Spleen (tissue), 11 donors: ENCODE measurements around the gene TRIM29. TPM values are rescaled to one million over a fixed set of nuclear protein-coding genes. Genes with fewer than 3 reads are reported as not detected.

Source experiments
- DNase-seq: peaks from one replicate; pipeline ENCODE4 v3.0.0-alpha.2; 2020
- H3K27ac ChIP-seq, 8 donors: fragments of 200-600 bp; sonication (generic) in 7 of 8; 1 replicate in 4 of 8; 2 replicates in 4 of 8; pipeline versions ENCODE4 v1.5.0 to v1.8.0; 2016 to 2021; ENCODE audit warnings: inconsistent platforms in 4 of 8, mild to moderate bottlenecking in 4 of 8, moderate library complexity in 1 of 8
- H3K27me3 ChIP-seq, 7 donors: fragments of 200-600 bp; sonication (generic) in 6 of 7; replicated peaks in 1 of 7; 1 replicate in 4 of 7; 2 replicates in 3 of 7; pipeline versions ENCODE4 v1.5.0 to v1.8.0; 2016 to 2021; ENCODE audit warnings: inconsistent platforms in 3 of 7, mild to moderate bottlenecking in 1 of 7
- H3K36me3 ChIP-seq, 6 donors: fragments of 200-600 bp; sonication (generic) in 5 of 6; 1 replicate in 4 of 6; 2 replicates in 2 of 6; pipeline versions ENCODE4 v1.5.0 to v1.8.0; 2016 to 2021; ENCODE audit warnings: inconsistent platforms in 2 of 6
- H3K4me1 ChIP-seq, 6 donors: fragments of 200-600 bp; sonication (generic) in 5 of 6; 1 replicate in 3 of 6; 2 replicates in 3 of 6; pipeline versions ENCODE4 v1.5.0 to v1.8.0; 2016 to 2021; ENCODE audit warnings: inconsistent platforms in 3 of 6
- H3K4me3 ChIP-seq, 8 donors: fragments of 200-600 bp; sonication (generic) in 7 of 8; 1 replicate in 4 of 8; 2 replicates in 4 of 8; pipeline versions ENCODE4 v1.5.0 to v1.8.0; 2016 to 2021; ENCODE audit warnings: inconsistent platforms in 4 of 8, mild to moderate bottlenecking in 4 of 8, moderate library complexity in 2 of 8
- H3K9me3 ChIP-seq, 8 donors: fragments of 200-600 bp; sonication (generic) in 7 of 8; 1 replicate in 4 of 8; 2 replicates in 4 of 8; pipeline versions ENCODE4 v1.5.0 to v1.8.0; 2016 to 2021; ENCODE audit warnings: inconsistent platforms in 4 of 8
- POLR2A ChIP-seq, 3 donors: fragments of 450-650 bp; IDR thresholded peaks; one replicate each; pipeline ENCODE4 v1.5.1; 2017; ENCODE audit warnings: antibody characterized with exemption in 3 of 3, mild to moderate bottlenecking in 1 of 3
- POLR2AphosphoS5 ChIP-seq, 3 donors: sonication (generic); formaldehyde crosslinking; IDR thresholded peaks; one replicate each; pipeline ENCODE4 v1.5.1; 2017; ENCODE audit warnings: antibody characterized with exemption in 3 of 3
- WGBS, 5 donors: extraction: QIAGEN DNeasy Blood & Tissue Kit in 3 of 5; methylation state at CpG; one replicate each; pipeline versions ENCODE4 v1.1.5 to v1.1.7; 2013 to 2018; 5-methylcytosine and 5-hydroxymethylcytosine counted together
- intact Hi-C: fragments of 100-400 bp; cut with DNase I; formaldehyde crosslinking; loops from one replicate; pipeline ENCODE4 v1.15.0; 2023; ENCODE audit warnings: low total_unique reads
- polyA plus RNA-seq, 3 donors: library from polyadenylated mRNA; stranded (reverse); fragments of 200-250 nt; gene quantifications; one replicate each; pipeline ENCODE4 v1.2.1, GENCODE V29; 2013
- total RNA-seq, 7 donors: library from RNA; depleted of rRNA in 3 of 7; stranded (reverse); fragments of >200 nt in 3 of 7; fragmentation: NEBNext Ultra II Directional in 4 of 7; extraction: Animal tissue kit (Norgen Biotek cat#: 25700) in 4 of 7; gene quantifications; one replicate each; pipeline versions ENCODE4 v1.1.0 to v1.2.1, GENCODE V29; 2016 to 2021
- TF ChIP-seq, protein P1 (sequence below), 11 experiments: fragments of 200-600 bp in 7 of 11; fragments of 450-650 bp in 4 of 11; sonication (generic) in 4 of 11; IDR thresholded peaks in 8 of 11; conservative IDR thresholded peaks in 3 of 11; 1 replicate in 7 of 11; 2 replicates in 4 of 11; pipeline versions ENCODE4 v1.4.0 to v1.8.0; 2016 to 2021; ENCODE audit warnings: antibody characterized with exemption in 11 of 11, inconsistent platforms in 4 of 11, mild to moderate bottlenecking in 1 of 11
- donor health status: healthy with polysubstance abuse.
- donor health status: DM: no; HTN: no; CAD: no; lungs with moderate emphysema.
- donor health status: DM: no; HTN: no; CAD: no.
- donor health status: Bipolar disorder and iron deficiency.
- donor health status: healthy.
- donor health status: DM: no; HTN: no; CAD: no.
- donor health status: DM: yes; HTN: yes; CAD: no.

Gene TRIM29
- total and polyA plus RNA-seq, 10 donors, result 0.03 to 2.0 (median 0.72) TPM; not detected in 4

- WGBS, 5 donors, result 0 to 3% (median 1%) methylated on average over 5 to 6 of the region's 6 CpGs
- Histone ChIP-seq H3K36me3 (no peaks in the 10 kb centered on the region), H3K4me3 (no peak overlapping the region), H3K27me3 (peaks cover 0 to 61% (median 0%) of the 10 kb centered on the region in 7 donors), H3K27ac (no peak overlapping the region), H3K4me1 (no peaks in the 10 kb centered on the region), H3K9me3 (no peaks in the 10 kb centered on the region)
- intact Hi-C loops, result loop anchor here (5.0 to 10.0 kb wide), 2 partner anchors 441 to 623 kb away; no protein-coding TSS in a partner anchor
- TF ChIP-seq, protein P1, sequence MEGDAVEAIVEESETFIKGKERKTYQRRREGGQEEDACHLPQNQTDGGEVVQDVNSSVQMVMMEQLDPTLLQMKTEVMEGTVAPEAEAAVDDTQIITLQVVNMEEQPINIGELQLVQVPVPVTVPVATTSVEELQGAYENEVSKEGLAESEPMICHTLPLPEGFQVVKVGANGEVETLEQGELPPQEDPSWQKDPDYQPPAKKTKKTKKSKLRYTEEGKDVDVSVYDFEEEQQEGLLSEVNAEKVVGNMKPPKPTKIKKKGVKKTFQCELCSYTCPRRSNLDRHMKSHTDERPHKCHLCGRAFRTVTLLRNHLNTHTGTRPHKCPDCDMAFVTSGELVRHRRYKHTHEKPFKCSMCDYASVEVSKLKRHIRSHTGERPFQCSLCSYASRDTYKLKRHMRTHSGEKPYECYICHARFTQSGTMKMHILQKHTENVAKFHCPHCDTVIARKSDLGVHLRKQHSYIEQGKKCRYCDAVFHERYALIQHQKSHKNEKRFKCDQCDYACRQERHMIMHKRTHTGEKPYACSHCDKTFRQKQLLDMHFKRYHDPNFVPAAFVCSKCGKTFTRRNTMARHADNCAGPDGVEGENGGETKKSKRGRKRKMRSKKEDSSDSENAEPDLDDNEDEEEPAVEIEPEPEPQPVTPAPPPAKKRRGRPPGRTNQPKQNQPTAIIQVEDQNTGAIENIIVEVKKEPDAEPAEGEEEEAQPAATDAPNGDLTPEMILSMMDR (IDR thresholded peaks at IDR 0.05 in 8 of 11, conservative IDR thresholded peaks at IDR 0.05 in 3 of 11), result peak; percentile 79 to 98 (median 95)
- TF ChIP-seq POLR2A (IDR thresholded peaks at IDR 0.05) (no peak), POLR2AphosphoS5 (IDR thresholded peaks at IDR 0.05) (no peak)
- peak; percentile 88 for DNase-seq
Observed at GRCh38 chr11:120108154-120108784, 29.6 kb downstream of the TRIM29 start.

GRCh38 chr11:120107692-120108091 is 30.2 kb downstream of the TRIM29 start:
- intact Hi-C loops, result loop anchor here (5.0 to 10.0 kb wide), 2 partner anchors 440 to 623 kb away; no protein-coding TSS in a partner anchor
- 68 to 79% (median 78%) methylated on average over 6 of the region's 6 CpGs for WGBS, 5 donors
- Histone ChIP-seq H3K4me3 (no peak overlapping the region), H3K27me3 (peaks cover 0 to 55% (median 0%) of the 10 kb centered on the region in 7 donors), H3K36me3 (no peaks in the 10 kb centered on the region), H3K9me3 (no peaks in the 10 kb centered on the region), H3K4me1 (no peaks in the 10 kb centered on the region), H3K27ac (no peak overlapping the region)
- TF ChIP-seq, protein P1 (IDR thresholded peaks at IDR 0.05 in 8 of 11, conservative IDR thresholded peaks at IDR 0.05 in 3 of 11), result no peak
- TF ChIP-seq POLR2AphosphoS5 (IDR thresholded peaks at IDR 0.05) (no peak), POLR2A (IDR thresholded peaks at IDR 0.05) (no peak)
- no peak for DNase-seq

- TF ChIP-seq POLR2AphosphoS5 (IDR thresholded peaks at IDR 0.05) (no peak), POLR2A (IDR thresholded peaks at IDR 0.05) (no peak)
- TF ChIP-seq, protein P1 (IDR thresholded peaks at IDR 0.05 in 8 of 11, conservative IDR thresholded peaks at IDR 0.05 in 3 of 11), result no peak
- no peak for DNase-seq
- peaks cover 0 to 59% (median 0%) of the 10 kb centered on the region in 7 donors for H3K27me3 ChIP-seq
- H3K4me1 ChIP-seq, result no peaks in the 10 kb centered on the region
- no peaks in the 10 kb centered on the region for H3K36me3 ChIP-seq
- H3K4me3 ChIP-seq, result no peak overlapping the region
- no peak overlapping the region for H3K27ac ChIP-seq
- 74 to 88% (median 82%) methylated on average over 11 of the region's 11 CpGs for WGBS, 5 donors
- intact Hi-C loops, result loop anchor here (5.0 to 10.0 kb wide), 2 partner anchors 439 to 622 kb away; no protein-coding TSS in a partner anchor
- H3K9me3 ChIP-seq, result no peaks in the 10 kb centered on the region
Observed at GRCh38 chr11:120106354-120107150, 31.4 kb downstream of the TRIM29 start.

DNA sequence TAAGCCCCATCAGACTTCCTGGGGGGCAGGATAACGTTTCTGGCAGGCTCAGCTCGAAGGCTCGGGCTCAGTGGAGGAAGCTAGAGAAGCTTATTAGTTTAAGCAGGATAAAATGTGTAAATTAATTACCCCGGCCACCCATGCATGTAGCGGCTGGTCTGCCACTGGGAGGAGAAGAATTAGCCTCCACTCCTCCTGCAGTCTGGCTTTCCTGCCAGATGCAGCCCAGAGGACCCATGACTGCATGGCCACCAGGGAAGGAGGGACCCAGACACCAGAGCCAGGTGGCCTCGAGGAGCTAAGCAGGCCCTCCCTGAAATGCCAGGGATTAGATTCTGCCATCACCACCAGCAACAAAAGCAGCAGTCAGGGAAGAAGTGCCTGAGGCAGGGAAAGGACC is 32.3 kb downstream of the TRIM29 start:
- H3K9me3 ChIP-seq, result no peaks in the 10 kb centered on the region
- WGBS, 5 donors, result 49 to 69% (median 67%) methylated on average over 6 of the region's 6 CpGs
- TF ChIP-seq, protein P1 (IDR thresholded peaks at IDR 0.05 in 8 of 11, conservative IDR thresholded peaks at IDR 0.05 in 3 of 11), result no peak
- TF ChIP-seq POLR2AphosphoS5 (IDR thresholded peaks at IDR 0.05) (no peak), POLR2A (IDR thresholded peaks at IDR 0.05) (no peak)
- no peak for DNase-seq
- H3K27me3 ChIP-seq, result peaks cover 0 to 56% (median 0%) of the 10 kb centered on the region in 7 donors
- no peak overlapping the region for H3K4me3 ChIP-seq
- no peaks in the 10 kb centered on the region for H3K4me1 ChIP-seq
- no peaks in the 10 kb centered on the region for H3K36me3 ChIP-seq
- intact Hi-C loops, result loop anchor here (5.0 to 10.0 kb wide), 2 partner anchors 438 to 621 kb away; no protein-coding TSS in a partner anchor
- H3K27ac ChIP-seq, result no peak overlapping the region
